ENCODE measurements around the gene NAA25.

DNA sequence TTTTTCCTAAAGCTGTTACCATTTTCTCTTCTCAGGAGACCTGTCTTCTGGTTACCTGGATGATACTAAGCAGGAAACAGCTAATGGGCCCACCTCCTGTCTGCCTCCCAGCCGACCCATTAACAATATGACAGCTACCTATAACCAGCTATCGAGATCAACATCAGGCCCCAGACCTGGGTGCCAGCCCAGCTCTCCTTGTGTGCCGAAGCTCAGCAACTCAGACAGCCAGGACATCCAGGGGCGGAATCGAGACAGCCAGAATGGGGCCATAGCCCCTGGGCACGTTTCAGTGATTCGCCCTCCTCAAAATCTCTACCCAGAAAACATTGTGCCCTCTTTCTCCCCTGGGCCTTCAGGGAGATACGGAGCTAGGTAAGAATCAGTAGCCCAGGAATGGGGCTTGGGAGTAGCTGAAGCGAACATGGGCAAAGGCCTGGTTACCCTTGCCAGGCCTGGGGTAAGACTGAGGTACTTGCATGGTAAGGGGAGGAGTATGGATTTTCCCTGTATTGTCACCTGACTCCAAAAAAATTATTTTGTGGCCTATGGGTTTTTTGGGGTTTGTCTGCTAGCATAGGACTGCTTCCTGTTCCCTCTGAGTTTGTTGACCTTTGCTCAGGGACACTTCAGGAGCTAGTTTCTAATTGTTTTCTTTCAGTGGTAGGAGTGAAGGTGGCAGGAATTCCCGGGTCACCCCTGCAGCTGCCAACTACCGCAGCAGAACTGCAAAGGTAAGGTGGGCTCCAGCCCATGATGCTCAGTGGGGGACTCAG is 43.4 kb upstream of the NAA25 start:
- no peak for TF ChIP-seq POLR2A (IDR thresholded peaks at IDR 0.05)
- TF ChIP-seq, protein P1, sequence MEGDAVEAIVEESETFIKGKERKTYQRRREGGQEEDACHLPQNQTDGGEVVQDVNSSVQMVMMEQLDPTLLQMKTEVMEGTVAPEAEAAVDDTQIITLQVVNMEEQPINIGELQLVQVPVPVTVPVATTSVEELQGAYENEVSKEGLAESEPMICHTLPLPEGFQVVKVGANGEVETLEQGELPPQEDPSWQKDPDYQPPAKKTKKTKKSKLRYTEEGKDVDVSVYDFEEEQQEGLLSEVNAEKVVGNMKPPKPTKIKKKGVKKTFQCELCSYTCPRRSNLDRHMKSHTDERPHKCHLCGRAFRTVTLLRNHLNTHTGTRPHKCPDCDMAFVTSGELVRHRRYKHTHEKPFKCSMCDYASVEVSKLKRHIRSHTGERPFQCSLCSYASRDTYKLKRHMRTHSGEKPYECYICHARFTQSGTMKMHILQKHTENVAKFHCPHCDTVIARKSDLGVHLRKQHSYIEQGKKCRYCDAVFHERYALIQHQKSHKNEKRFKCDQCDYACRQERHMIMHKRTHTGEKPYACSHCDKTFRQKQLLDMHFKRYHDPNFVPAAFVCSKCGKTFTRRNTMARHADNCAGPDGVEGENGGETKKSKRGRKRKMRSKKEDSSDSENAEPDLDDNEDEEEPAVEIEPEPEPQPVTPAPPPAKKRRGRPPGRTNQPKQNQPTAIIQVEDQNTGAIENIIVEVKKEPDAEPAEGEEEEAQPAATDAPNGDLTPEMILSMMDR (IDR thresholded peaks at IDR 0.05): no peak
